Epithelial cell of proximal tubule (primary cell): ENCODE data around the gene SERAC1. TPM values are rescaled to one million over a fixed set of nuclear protein-coding genes. Genes with fewer than 3 reads are reported as not detected.

ENCODE experiments used
- DNase-seq: peaks from one replicate; pipeline ENCODE4 v3.0.0-alpha.2; 2011; ENCODE audit warnings: low read depth
- H3K4me3 ChIP-seq: 2 replicates; pipeline ENCODE4 v1.5.1; 2011; ENCODE audit warnings: low read depth, mild to moderate bottlenecking, low read length
- CTCF ChIP-seq: conservative IDR thresholded peaks from 2 replicates; pipeline ENCODE4 v1.5.1; 2012; ENCODE audit warnings: low read depth, mild to moderate bottlenecking, low read length
- total RNA-seq: library from RNA; depleted of rRNA; stranded (reverse); fragments of >200 nt; gene quantifications from 2 replicates; pipeline ENCODE4 v1.2.3, GENCODE V29; 2015

SERAC1 gene
- total RNA-seq, 1 donor from 2014 or later = 5.1 TPM

GRCh38 chr6:158078320-158078719 lies 89.7 kb downstream of the SERAC1 start:
- no peak for TF ChIP-seq CTCF
- DNase-seq = no peak
- H3K4me3 ChIP-seq = no peak overlapping the region

- no peak overlapping the region for H3K4me3 ChIP-seq
- no peak for TF ChIP-seq CTCF
- DNase-seq = no peak
Measured at GRCh38 chr6:158077676-158078075, 90.4 kb downstream of the SERAC1 start.

GRCh38 chr6:158076548-158076947 lies 91.5 kb downstream of the SERAC1 start:
- no peak overlapping the region for H3K4me3 ChIP-seq
- TF ChIP-seq CTCF = no peak
- no peak for DNase-seq

GRCh38 chr6:158073776-158074175 lies 94.3 kb downstream of the SERAC1 start:
- DNase-seq = no peak
- H3K4me3 ChIP-seq = no peak overlapping the region
- no peak for TF ChIP-seq CTCF

GRCh38 chr6:158072083-158072721 lies 95.9 kb downstream of the SERAC1 start:
- no peak overlapping the region for H3K4me3 ChIP-seq
- DNase-seq = no peak
- TF ChIP-seq CTCF = peak; percentile 88

- TF ChIP-seq CTCF = no peak
- DNase-seq = no peak
- no peak overlapping the region for H3K4me3 ChIP-seq
Measured at GRCh38 chr6:158071121-158072082, 96.7 kb downstream of the SERAC1 start.
